Measurements from ENCODE around the gene LARGE1. TPM values are rescaled to one million over a fixed set of nuclear protein-coding genes. Genes with fewer than 3 reads are reported as not detected.

LARGE1 gene
- total and polyA plus RNA-seq, 2 of the 8 experiments (the other 6 are each of a cell fraction or from before 2014, with no cell fraction given): 43.7 to 83.0 TPM

GRCh38 chr22:33300165-33300564 lies 620.1 kb downstream of the LARGE1 start:
- no peaks in the 10 kb centered on the region for H3K79me2 ChIP-seq (ENCODE audit: control insufficient read depth in 1 of 2, insufficient read depth in 2 of 2, low read length in 2 of 2)
- no peak overlapping the region for H3K18ac ChIP-seq (ENCODE audit: extremely low read depth, low read length)
- H3K14ac ChIP-seq (ENCODE audit: insufficient read length): no peak overlapping the region
- DNase-seq (ENCODE audit: low read depth in 1 of 2, low spot score in 2 of 2): no peak
- no peak overlapping the region for H2BK120ac ChIP-seq (replicated peaks; ENCODE audit: low read depth, low read length)
- no peaks in the 10 kb centered on the region for H3K27me3 ChIP-seq (replicated peaks in 1 of 4; ENCODE audit: control insufficient read depth in 3 of 4, extremely low read depth in 1 of 4, insufficient read depth in 3 of 4, low read length in 3 of 4)
- no peak overlapping the region for H2BK5ac ChIP-seq (ENCODE audit: low read depth, low read length)
- H3K23ac ChIP-seq (ENCODE audit: insufficient read length): no peak overlapping the region
- no peak overlapping the region for H4K91ac ChIP-seq (replicated peaks; ENCODE audit: insufficient read length, low read length)
- H2BK12ac ChIP-seq (ENCODE audit: low read depth, low read length): no peak overlapping the region
- no peak overlapping the region for H3K9ac ChIP-seq (replicated peaks in 1 of 4; ENCODE audit: extremely low read depth in 1 of 4, low read depth in 3 of 4, low read length in 3 of 4)
- ChIA-PET CTCF (ENCODE audit: partially characterized antibody) (interaction anchor here (0.8 to 2.8 kb wide), 5 partner anchors 14 to 168 kb away, joined by 3 to 9 read pairs (median 3); no protein-coding TSS in a partner anchor), POLR2A (ENCODE audit: partially characterized antibody) (interaction anchor here (1.1 kb wide), 1 partner anchor 152 kb away, joined by 3 read pairs; no protein-coding TSS in a partner anchor)
- no peak overlapping the region for H2BK20ac ChIP-seq (ENCODE audit: low read length)
- H2AFZ ChIP-seq (ENCODE audit: low read length): no peak overlapping the region
- H2AK5ac ChIP-seq (ENCODE audit: low read depth, low read length): no peak overlapping the region
- no peak overlapping the region for H3K4me3 ChIP-seq (ENCODE audit: extremely low read depth in 1 of 4, insufficient read depth in 2 of 4, low read depth in 3 of 4, low read length in 4 of 4)
- WGBS, 2 experiments (ENCODE audit: extremely low coverage in 1 of 2, insufficient coverage in 1 of 2, insufficient read length in 1 of 2, insufficient replicate concordance in 2 of 2, low coverage in 1 of 2, low lambda C conversion rate in 2 of 2, missing lambda C conversion rate in 1 of 2): 100% methylated on average over 1 of the region's 1 CpG; no CpG with 5 or more reads in 1 of the 2 experiments
- H4K5ac ChIP-seq (ENCODE audit: insufficient read length, low read depth, low read length): no peak overlapping the region
- H3K4me2 ChIP-seq (ENCODE audit: insufficient read depth in 1 of 2, low read depth in 2 of 2, low read length in 2 of 2): no peak overlapping the region
- H3K4ac ChIP-seq (replicated peaks; ENCODE audit: insufficient read length, low read depth, low read length): no peak overlapping the region
- H4K8ac ChIP-seq (ENCODE audit: extremely low read depth, insufficient read depth, low read length): no peak overlapping the region
- H4K20me1 ChIP-seq (replicated peaks in 1 of 2; ENCODE audit: control insufficient read depth in 1 of 2, insufficient read depth in 2 of 2, low read length in 2 of 2): peaks cover 0 to 2% of the 10 kb centered on the region in 2 experiments
- no peaks in the 10 kb centered on the region for H3K9me3 ChIP-seq (ENCODE audit: insufficient read depth in 2 of 2, low read depth in 1 of 2, low read length in 1 of 2)
- peaks cover 0 to 5% (median 3%) of the 10 kb centered on the region in 4 experiments; a peak in 4 of 8 replicates for H3K36me3 ChIP-seq (ENCODE audit: control insufficient read depth in 2 of 4, insufficient read depth in 4 of 4, low read length in 3 of 4)
- H3K27ac ChIP-seq (ENCODE audit: low read depth, low read length): no peak overlapping the region
- H3K56ac ChIP-seq (replicated peaks; ENCODE audit: insufficient read length, low read depth, low read length): no peak overlapping the region
- H3K79me1 ChIP-seq (ENCODE audit: low read depth, low read length): no peaks in the 10 kb centered on the region
- no peak for FAIRE-seq
- H3K4me1 ChIP-seq (replicated peaks in 1 of 4; ENCODE audit: control insufficient read depth in 3 of 4, insufficient read depth in 4 of 4, low read length in 3 of 4): no peaks in the 10 kb centered on the region
- H3K23me2 ChIP-seq (ENCODE audit: low read depth, low read length): no peaks in the 10 kb centered on the region
- H2BK15ac ChIP-seq (ENCODE audit: low read length): no peak overlapping the region
- TF ChIP-seq MAX (IDR thresholded peaks at IDR 0.05): no peak
- no peak for TF ChIP-seq TAF1 (IDR thresholded peaks at IDR 0.05; ENCODE audit: low read depth, low read length)
- no peak for TF ChIP-seq KDM1A (IDR thresholded peaks at IDR 0.05; ENCODE audit: borderline replicate concordance, low read length)
- no peak for TF ChIP-seq RAD21 (IDR thresholded peaks at IDR 0.05 in 1 of 2, conservative IDR thresholded peaks at IDR 0.05 in 1 of 2; ENCODE audit: low read depth in 2 of 2, low read length in 2 of 2)
- TF ChIP-seq NANOG (IDR thresholded peaks at IDR 0.05; ENCODE audit: insufficient read depth, low read depth, low read length, poor library complexity, severe bottlenecking): no peak
- no peak for TF ChIP-seq RNF2 (IDR thresholded peaks at IDR 0.05; ENCODE audit: borderline replicate concordance, low read depth, low read length, missing control alignments, poor library complexity, severe bottlenecking)
- TF ChIP-seq CBX5 (IDR thresholded peaks at IDR 0.05; ENCODE audit: low read depth, low read length): no peak
- TF ChIP-seq POU5F1 (IDR thresholded peaks at IDR 0.05; ENCODE audit: low read depth, low read length): no peak
- TF ChIP-seq CTBP2 (IDR thresholded peaks at IDR 0.05; ENCODE audit: borderline replicate concordance, insufficient read depth, insufficient read length, low read length): no peak
- no peak for TF ChIP-seq EP300 (IDR thresholded peaks at IDR 0.05; ENCODE audit: borderline replicate concordance in 1 of 2, low read depth in 2 of 2, low read length in 2 of 2)
- no peak for TF ChIP-seq RXRA (IDR thresholded peaks at IDR 0.05; ENCODE audit: insufficient read depth, low read depth, low read length)
- TF ChIP-seq HDAC2 (IDR thresholded peaks at IDR 0.05; ENCODE audit: borderline replicate concordance in 1 of 2, low read depth in 2 of 2, low read length in 2 of 2): no peak
